Stimulated activated naive CD8-positive, alpha-beta T cell treated with anti-CD3 and anti-CD28 coated beads, Interleukin-15, Interleukin-2, amounts not matched to agents 100 ng/mL and 50 ng/mL, for 24 hours (primary cell): ENCODE measurements around the gene KISS1R.
"Not testable (repeated sequence)": the region's sequence is repeated elsewhere in the genome, so short reads cannot be mapped to it uniquely, and the experiment has no call there.

Experiments
- H3K27ac Mint-ChIP-seq: one replicate; pipeline ENCODE4 v1.8.0; 2021; ENCODE audit warnings: mild to moderate bottlenecking, mixed read lengths
- H3K27me3 Mint-ChIP-seq: one replicate; pipeline ENCODE4 v1.8.0; 2021; ENCODE audit warnings: mixed read lengths
- H3K36me3 Mint-ChIP-seq: one replicate; pipeline ENCODE4 v1.8.0; 2021; ENCODE audit warnings: low read depth, mixed read lengths
- H3K4me1 Mint-ChIP-seq: one replicate; pipeline ENCODE4 v1.8.0; 2021; ENCODE audit warnings: low read depth, mixed read lengths
- H3K4me3 Mint-ChIP-seq: one replicate; pipeline ENCODE4 v1.8.0; 2021; ENCODE audit warnings: mild to moderate bottlenecking, mixed read lengths
- H3K9me3 Mint-ChIP-seq: one replicate; pipeline ENCODE4 v1.8.0; 2021; ENCODE audit warnings: mixed read lengths

KISS1R gene

DNA sequence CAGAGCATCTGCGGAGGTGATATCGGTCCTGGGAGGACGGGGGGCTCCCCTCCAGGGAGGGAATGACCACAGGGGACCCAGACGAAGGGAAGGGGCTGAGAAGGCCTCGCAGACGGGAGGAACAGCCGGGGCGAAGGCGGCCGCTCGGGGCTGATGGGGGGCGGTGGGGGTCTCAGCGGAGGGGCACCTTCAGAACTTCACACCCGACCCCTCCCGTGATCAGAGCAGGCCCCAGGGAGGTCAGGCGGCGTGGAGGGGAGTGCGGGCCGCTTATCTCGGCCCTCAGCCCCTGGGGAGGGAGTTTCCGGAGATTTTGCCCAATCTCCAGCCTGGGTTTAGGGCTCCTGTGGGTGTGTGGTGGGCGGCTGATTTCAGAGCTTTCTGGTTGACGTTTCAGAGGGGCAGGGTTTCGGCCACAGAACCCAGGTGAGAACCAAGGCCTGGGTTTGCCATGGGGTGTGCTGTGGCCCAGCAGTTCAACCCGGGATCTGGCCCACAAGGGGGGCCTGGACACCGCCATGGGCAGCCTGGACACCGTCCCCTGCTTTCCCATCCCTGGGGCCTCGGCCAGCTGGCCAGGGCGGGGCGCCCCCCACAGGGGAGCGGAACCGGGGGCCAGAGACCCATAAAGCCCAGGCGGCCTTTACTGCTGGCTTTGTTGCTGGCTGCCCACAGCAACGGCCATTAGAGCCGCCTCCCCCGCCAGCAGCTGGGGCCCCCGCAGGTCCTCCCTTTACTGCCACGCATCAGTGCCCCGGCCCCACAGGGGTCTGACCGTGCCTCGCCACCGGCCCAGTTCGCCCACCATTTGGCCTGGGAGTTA is 37.8 kb downstream of the KISS1R start:
- Mint-ChIP-seq H3K4me3 (no peak overlapping the region), H3K9me3 (no peaks in the 10 kb centered on the region), H3K36me3 (no peaks in the 10 kb centered on the region), H3K27me3 (no peaks in the 10 kb centered on the region), H3K4me1 (peaks cover 4% of the 10 kb centered on the region), H3K27ac (no peak overlapping the region)

DNA sequence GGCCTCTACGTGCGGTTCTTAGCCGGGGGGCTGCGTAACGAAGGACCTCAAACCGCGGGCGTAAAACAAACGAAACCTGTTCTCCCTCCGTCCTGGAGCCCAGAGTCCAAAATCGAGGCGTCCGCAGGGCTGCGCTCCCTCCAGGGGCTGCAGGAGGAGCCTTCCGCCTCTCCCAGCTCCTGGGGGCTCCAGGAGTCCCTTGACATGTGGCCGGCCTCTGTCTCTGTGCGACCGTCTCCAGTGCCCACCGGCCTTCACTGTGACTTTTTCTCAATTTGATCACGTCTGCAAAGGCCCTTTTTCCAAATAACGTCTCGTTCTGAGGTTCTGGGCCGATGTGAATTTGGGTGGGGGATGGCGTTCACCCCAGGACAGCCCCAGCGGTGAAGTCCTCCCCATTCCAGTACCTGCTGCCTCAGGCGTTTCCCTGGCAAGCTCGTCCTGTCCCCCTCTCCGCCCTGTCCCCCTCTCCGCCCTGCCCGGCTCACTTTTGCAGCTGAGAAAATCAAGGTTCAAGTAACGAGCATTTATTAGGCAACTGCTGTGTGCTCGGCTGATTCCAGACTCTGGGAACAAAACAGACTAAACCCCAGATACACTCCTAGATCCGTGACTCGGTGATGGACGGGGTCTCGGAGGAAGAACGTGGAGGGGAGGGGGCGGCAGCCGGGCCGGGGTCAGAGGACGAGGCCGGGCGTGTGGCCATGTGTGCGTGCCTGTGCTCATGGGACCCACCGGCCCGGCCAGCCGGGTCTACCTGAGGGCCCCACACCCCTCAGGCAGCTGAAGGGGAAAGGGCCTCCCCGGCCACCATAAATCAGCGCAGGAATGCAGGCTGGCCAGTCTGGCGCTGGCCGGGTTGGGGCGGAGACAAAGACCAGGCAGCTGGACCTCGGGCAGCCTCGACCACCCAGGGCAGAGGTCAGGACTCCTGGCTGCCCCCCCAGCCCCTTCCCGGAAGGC is 39.0 kb downstream of the KISS1R start:
- Mint-ChIP-seq H3K4me1 (peaks cover 4% of the 10 kb centered on the region), H3K9me3 (no peaks in the 10 kb centered on the region), H3K4me3 (no peak overlapping the region), H3K27me3 (no peaks in the 10 kb centered on the region), H3K27ac (no peak overlapping the region), H3K36me3 (no peaks in the 10 kb centered on the region)

- Mint-ChIP-seq H3K4me3 (no peak overlapping the region), H3K36me3 (no peaks in the 10 kb centered on the region), H3K9me3 (no peaks in the 10 kb centered on the region), H3K27me3 (no peaks in the 10 kb centered on the region), H3K27ac (no peak overlapping the region), H3K4me1 (peaks cover 4% of the 10 kb centered on the region)
These were observed 39.8 kb downstream of the KISS1R start for GRCh38 chr19:956766-957440.

DNA sequence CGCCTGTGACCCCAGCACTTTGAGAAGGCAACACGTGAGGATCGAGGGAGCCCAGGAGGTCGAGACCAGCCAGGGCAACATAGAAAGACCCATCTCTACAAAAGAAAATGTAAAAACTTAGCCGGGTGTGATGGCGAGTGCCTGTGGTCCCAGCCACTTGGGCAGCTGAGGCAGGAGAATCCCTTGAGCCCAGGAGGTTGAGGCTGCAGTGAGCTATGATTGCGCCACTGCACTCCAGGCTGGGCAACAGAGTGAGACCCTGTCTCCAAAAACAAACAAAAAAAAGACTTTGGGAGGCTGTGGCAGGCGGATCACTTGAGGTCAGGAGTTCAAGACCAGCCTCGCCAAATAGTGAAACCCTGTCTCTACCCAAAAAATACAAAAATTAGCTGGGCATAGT is 40.4 kb downstream of the KISS1R start:
- not testable (repeated sequence) for H3K4me1 Mint-ChIP-seq, H3K27me3 Mint-ChIP-seq, H3K9me3 Mint-ChIP-seq, H3K27ac Mint-ChIP-seq, H3K36me3 Mint-ChIP-seq, H3K4me3 Mint-ChIP-seq

DNA sequence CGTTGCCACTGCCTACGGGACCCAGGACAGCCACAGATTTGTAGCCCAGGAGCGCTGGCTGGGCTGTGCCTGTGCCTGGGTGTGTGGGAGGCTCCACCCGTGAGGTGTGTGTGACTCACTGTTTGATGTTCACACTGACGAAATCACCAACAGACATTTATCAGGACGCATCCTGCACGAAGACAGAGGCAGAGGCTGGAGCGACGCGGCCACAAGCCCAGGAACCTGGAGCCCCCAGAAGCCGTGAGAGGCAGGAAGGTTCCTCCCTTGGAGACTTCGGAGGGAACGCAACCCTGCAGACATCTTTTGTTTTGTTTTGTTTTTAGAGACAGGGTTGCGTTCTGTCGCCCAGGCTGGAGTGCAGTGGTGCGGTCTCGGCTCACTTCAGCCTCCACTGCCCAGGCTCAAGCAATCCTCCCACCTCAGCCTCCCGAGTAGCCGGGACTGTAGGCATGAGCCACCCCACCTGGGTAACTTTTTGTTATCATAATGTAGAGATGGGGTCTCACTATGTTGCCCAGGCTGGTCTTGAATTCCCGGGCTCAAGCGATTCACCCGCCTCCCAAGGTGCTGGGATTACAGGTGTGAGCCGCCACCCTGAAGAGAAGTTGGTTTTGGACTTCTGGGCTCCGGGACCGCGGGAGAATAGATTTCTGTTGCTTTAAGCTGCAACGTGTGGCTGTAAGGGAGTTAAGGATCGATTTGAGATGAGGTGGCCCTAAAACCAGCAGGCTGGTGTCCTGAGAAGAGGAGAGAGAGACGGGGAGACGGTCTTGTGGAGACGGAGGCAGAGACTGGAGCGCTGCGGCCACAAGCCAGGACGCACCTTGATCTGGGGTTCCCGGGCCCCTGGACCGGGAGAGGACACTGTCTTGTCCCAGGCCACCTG is 42.1 kb downstream of the KISS1R start:
- Mint-ChIP-seq H3K4me3 (peak overlapping the region; percentile 15), H3K36me3 (no peaks in the 10 kb centered on the region), H3K27ac (no peak overlapping the region), H3K4me1 (peaks cover 4% of the 10 kb centered on the region), H3K27me3 (no peaks in the 10 kb centered on the region), H3K9me3 (no peaks in the 10 kb centered on the region)

- no peaks in the 10 kb centered on the region for H3K27me3 Mint-ChIP-seq
- no peak overlapping the region for H3K4me3 Mint-ChIP-seq
- H3K36me3 Mint-ChIP-seq = peaks cover 1% of the 10 kb centered on the region
- no peak overlapping the region for H3K27ac Mint-ChIP-seq
- peaks cover 4% of the 10 kb centered on the region for H3K4me1 Mint-ChIP-seq
- no peaks in the 10 kb centered on the region for H3K9me3 Mint-ChIP-seq
These were observed 42.9 kb downstream of the KISS1R start for GRCh38 chr19:960020-960419.

DNA sequence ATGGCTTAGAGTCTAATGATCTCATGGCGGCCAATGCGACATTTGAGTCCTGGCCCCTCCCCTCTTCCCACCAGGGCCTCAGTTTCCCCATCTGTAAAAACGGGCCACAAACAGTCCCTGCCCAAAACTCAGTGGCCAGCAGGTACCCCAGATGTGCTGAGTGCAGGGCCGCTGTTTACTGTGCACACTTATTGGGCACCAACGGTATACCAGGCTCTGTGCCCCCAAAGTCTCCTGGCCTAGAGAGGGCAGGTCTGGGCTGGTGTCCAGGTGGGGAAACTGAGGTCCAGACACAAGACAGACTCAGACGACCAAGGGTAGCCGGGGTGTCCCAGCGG is 43.4 kb downstream of the KISS1R start:
- H3K27ac Mint-ChIP-seq = no peak overlapping the region
- peaks cover 4% of the 10 kb centered on the region for H3K4me1 Mint-ChIP-seq
- H3K36me3 Mint-ChIP-seq = peaks cover 4% of the 10 kb centered on the region
- H3K9me3 Mint-ChIP-seq = no peaks in the 10 kb centered on the region
- no peaks in the 10 kb centered on the region for H3K27me3 Mint-ChIP-seq
- H3K4me3 Mint-ChIP-seq = no peak overlapping the region

DNA sequence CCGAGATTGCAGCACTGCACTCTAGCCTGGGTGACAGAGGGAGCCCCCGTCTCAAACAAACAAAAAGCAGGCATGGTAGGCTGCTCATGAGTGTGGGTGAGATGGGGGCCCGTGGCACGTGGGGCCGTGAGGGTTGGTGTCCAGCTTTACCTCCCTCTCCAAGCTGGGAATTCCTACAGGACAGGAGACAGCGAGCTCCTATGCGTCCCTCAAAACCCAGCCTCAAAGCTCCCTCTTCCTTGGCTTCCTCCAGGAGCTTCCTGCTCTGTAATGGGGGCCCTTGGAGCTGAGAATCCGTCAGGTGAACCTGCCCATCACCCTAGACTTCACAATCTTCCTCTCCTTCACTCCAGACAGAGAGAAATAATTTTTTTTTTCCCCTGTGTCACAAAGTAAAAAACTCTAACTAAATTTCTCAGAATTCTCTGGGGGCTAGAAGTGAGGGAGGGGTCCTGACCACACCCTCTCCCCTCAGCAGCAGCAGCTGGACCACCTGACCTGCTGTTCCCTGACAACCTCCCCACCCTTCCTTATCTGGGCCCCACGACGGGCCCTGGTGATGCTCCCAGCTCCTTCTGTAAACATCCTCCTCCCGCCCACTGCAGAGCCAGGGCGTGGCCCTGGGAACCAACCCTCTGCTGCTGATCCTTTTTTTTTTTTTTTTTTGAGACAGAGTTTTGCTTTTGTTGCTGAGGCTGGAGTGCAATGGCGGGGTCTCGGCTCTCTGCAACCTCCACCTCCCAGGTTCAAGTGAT is 44.9 kb downstream of the KISS1R start:
- H3K27me3 Mint-ChIP-seq = no peaks in the 10 kb centered on the region
- H3K4me1 Mint-ChIP-seq = peaks cover 4% of the 10 kb centered on the region
- no peaks in the 10 kb centered on the region for H3K9me3 Mint-ChIP-seq
- H3K36me3 Mint-ChIP-seq = peaks cover 4% of the 10 kb centered on the region
- no peak overlapping the region for H3K27ac Mint-ChIP-seq
- H3K4me3 Mint-ChIP-seq = no peak overlapping the region

DNA sequence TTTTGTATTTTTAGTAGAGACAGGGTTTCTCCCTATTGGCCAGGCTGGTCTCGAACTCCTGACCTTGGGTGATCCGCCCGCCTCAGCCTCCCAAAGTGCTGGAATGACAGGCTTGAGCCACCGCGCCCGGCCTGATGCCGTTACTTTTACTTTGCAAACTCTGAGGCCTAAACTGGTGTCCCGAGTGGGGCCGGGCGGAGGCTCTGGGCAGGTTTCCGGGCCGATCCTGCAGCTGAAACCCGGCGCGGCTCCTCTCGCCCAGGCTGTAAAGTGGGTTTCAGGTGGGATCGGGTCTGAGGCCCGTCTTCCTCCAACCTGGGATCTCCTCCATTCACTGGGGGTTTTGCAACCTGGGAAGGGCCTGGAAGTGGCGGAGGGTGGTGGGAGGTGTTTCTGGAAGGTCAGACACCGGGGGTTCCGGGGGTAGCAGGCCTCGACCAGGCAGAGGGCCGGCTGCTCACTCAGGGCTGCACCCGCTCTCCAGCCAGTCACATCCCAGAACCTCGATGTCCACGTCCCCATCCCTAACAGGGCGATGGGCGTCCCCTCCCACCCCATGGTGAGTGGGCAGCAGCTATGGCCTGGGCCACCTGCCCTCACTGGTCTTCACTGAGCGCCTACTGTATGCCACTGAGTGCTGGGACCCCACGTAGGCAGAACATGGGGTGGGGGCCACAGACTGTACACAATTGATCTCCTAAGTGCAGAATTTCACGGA is 45.7 kb downstream of the KISS1R start:
- Mint-ChIP-seq H3K36me3 (peaks cover 9% of the 10 kb centered on the region), H3K4me3 (no peak overlapping the region), H3K27me3 (no peaks in the 10 kb centered on the region), H3K27ac (no peak overlapping the region), H3K9me3 (no peaks in the 10 kb centered on the region), H3K4me1 (peaks cover 4% of the 10 kb centered on the region)

DNA sequence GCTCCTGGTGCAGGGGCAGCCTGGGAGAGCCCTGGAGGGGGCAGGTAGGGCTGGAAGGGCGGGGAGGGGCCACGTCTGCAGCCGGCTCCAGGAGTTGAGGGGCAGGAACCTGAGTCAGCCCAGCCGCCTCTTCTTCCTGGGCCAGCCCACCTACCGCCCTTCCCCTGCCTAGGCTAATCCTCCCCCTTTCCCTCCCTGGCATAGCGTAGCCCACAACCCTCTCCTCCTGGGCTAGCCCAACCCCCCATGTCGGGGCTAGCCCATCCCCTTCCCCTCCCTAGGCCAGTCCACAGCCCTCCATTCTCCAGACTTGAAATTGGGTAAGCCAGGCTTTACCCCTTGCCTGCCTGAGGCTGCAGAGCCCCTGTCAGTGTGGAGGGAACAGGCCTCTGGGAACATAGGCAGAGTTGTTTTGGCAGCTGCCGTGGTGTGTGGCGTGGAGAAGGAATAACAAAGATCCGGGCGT is 46.4 kb downstream of the KISS1R start:
- Mint-ChIP-seq H3K36me3 (peaks cover 12% of the 10 kb centered on the region), H3K4me3 (no peak overlapping the region), H3K4me1 (peaks cover 4% of the 10 kb centered on the region), H3K9me3 (no peaks in the 10 kb centered on the region), H3K27ac (no peak overlapping the region), H3K27me3 (no peaks in the 10 kb centered on the region)

- no peak overlapping the region for H3K27ac Mint-ChIP-seq
- H3K4me1 Mint-ChIP-seq = no peaks in the 10 kb centered on the region
- H3K27me3 Mint-ChIP-seq = no peaks in the 10 kb centered on the region
- no peak overlapping the region for H3K4me3 Mint-ChIP-seq
- peaks cover 12% of the 10 kb centered on the region for H3K36me3 Mint-ChIP-seq
- H3K9me3 Mint-ChIP-seq = no peaks in the 10 kb centered on the region
These were observed 47.0 kb downstream of the KISS1R start for GRCh38 chr19:964116-964520.

GRCh38 chr19:964761-965694 is 47.9 kb downstream of the KISS1R start:
- Mint-ChIP-seq H3K4me3 (no peak overlapping the region), H3K4me1 (no peaks in the 10 kb centered on the region), H3K36me3 (peaks cover 12% of the 10 kb centered on the region), H3K9me3 (no peaks in the 10 kb centered on the region), H3K27ac (no peak overlapping the region), H3K27me3 (no peaks in the 10 kb centered on the region)
